OCI-LY1 (cell line): Measurements from ENCODE around the gene DOK5.

Experiments used
- EZH2 ChIP-seq: fragments of 200-600 bp; sonication (generic), shearing (Covaris generic); IDR thresholded peaks from 2 replicates; pipeline ENCODE4 v1.8.0; 2017; ENCODE audit warnings: borderline replicate concordance, mixed run types, mild to moderate bottlenecking, antibody characterized with exemption, low read length, moderate library complexity, mixed read lengths
- TF ChIP-seq, protein P1 (sequence below): fragments of 200-600 bp; sonication (generic), shearing (Covaris generic); IDR thresholded peaks from 2 replicates; pipeline ENCODE4 v1.5.1; 2017; ENCODE audit warnings: mild to moderate bottlenecking, antibody characterized with exemption, low read length, moderate library complexity, mixed read lengths

DNA sequence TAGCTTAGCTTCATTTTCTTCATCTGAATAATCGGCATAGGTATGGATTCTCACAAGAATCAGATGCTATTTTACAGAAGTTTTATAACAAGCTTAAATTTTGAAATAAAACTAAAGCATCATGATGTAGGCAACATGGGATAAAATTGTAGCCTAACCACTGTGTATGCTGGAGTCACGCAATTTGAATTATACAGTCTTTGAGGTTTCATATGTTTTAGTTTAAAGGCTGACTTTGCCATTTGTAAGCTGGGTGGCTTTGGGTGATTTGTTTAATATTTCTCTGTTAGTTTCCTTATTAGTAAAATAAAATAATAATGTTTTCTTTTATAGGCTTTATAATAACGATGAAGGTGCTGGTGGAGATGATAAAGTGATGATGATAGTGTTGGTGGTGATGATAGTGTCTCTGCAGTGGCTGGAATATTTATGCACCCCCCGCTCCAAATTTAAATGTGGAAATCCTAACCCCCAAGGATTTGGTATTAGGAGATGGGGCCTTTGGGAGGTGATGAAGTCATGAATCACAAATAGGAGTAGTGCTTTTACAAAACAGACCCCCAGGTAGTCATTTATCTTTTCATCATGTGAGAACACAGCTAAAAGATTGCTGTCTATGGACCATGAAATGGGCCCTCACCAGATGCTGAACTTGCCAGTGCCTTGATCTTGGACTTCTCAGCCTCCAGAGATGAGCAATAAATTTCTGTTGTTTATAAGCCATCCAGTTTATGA lies 42.0 kb downstream of the DOK5 start:
- TF ChIP-seq, protein P1, sequence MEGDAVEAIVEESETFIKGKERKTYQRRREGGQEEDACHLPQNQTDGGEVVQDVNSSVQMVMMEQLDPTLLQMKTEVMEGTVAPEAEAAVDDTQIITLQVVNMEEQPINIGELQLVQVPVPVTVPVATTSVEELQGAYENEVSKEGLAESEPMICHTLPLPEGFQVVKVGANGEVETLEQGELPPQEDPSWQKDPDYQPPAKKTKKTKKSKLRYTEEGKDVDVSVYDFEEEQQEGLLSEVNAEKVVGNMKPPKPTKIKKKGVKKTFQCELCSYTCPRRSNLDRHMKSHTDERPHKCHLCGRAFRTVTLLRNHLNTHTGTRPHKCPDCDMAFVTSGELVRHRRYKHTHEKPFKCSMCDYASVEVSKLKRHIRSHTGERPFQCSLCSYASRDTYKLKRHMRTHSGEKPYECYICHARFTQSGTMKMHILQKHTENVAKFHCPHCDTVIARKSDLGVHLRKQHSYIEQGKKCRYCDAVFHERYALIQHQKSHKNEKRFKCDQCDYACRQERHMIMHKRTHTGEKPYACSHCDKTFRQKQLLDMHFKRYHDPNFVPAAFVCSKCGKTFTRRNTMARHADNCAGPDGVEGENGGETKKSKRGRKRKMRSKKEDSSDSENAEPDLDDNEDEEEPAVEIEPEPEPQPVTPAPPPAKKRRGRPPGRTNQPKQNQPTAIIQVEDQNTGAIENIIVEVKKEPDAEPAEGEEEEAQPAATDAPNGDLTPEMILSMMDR: no peak
- no peak for TF ChIP-seq EZH2
